Heart right ventricle (tissue), 16 donors: ENCODE data around the gene SKAP1. TPM values are rescaled to one million over a fixed set of nuclear protein-coding genes. Genes with fewer than 3 reads are reported as not detected.

Source experiments
- ATAC-seq, 8 donors: fragments of 200-7000 bp; cut with Tn5 transposase; one replicate each; pipeline ENCODE4 v1.9.1; 2020; ENCODE audit warnings: mild to moderate bottlenecking in 8 of 8, moderate library complexity in 8 of 8, moderate number of reproducible peaks in 1 of 8
- DNase-seq, 2 donors: peaks; one replicate each; pipeline ENCODE4 v3.0.0-alpha.2; 2020
- H3K27ac ChIP-seq, 10 donors: fragments of 200-600 bp; sonication (generic) in 2 of 10; one replicate each; pipeline versions ENCODE4 v1.5.0 to v1.8.0; 2020 to 2022; ENCODE audit warnings: mild to moderate bottlenecking in 3 of 10
- H3K27me3 ChIP-seq, 7 donors: fragments of 200-600 bp; one replicate each; pipeline ENCODE4 v1.8.0; 2021 to 2022; ENCODE audit warnings: mild to moderate bottlenecking in 2 of 7
- H3K36me3 ChIP-seq, 9 donors: fragments of 200-600 bp; sonication (generic) in 1 of 9; one replicate each; pipeline versions ENCODE4 v1.5.0 to v1.8.0; 2020 to 2022; ENCODE audit warnings: mild to moderate bottlenecking in 2 of 9
- H3K4me1 ChIP-seq, 9 donors: fragments of 200-600 bp; sonication (generic) in 1 of 9; one replicate each; pipeline versions ENCODE4 v1.5.0 to v1.8.0; 2020 to 2022; ENCODE audit warnings: mild to moderate bottlenecking in 4 of 9
- H3K4me3 ChIP-seq, 10 donors: fragments of 200-600 bp; sonication (generic) in 2 of 10; one replicate each; pipeline versions ENCODE4 v1.5.0 to v1.8.0; 2020 to 2022; ENCODE audit warnings: mild to moderate bottlenecking in 7 of 10, moderate library complexity in 2 of 10
- H3K9me3 ChIP-seq, 11 donors: fragments of 200-600 bp in 10 of 11; sonication (generic) in 2 of 11; one replicate each; pipeline versions ENCODE4 v1.5.0 to v1.8.0; 2013 to 2022; ENCODE audit warnings: mild to moderate bottlenecking in 2 of 11, control low read depth in 1 of 11, moderate library complexity in 1 of 11
- CTCF ChIP-seq, 9 donors: fragments of 200-600 bp; sonication (generic) in 2 of 9; IDR thresholded peaks; one replicate each; pipeline versions ENCODE4 v1.5.0 to v1.8.0; 2021 to 2022; ENCODE audit warnings: antibody characterized with exemption in 9 of 9, mild to moderate bottlenecking in 5 of 9, moderate library complexity in 1 of 9
- WGBS, 2 donors: extraction: QIAGEN DNeasy Blood & Tissue Kit; methylation state at CpG; one replicate each; pipeline ENCODE4 v1.1.7; 2013; ENCODE audit warnings: inconsistent platforms in 1 of 2; 5-methylcytosine and 5-hydroxymethylcytosine counted together
- intact Hi-C, 10 donors: fragments of 100-400 bp; cut with DNase I; formaldehyde crosslinking; loops; one replicate each; pipeline versions ENCODE4 v1.11.1 to v1.14.2; 2022
- polyA plus RNA-seq, 2 donors: library from polyadenylated mRNA; stranded (reverse); fragments of 200-250 nt; gene quantifications; one replicate each; pipeline ENCODE4 v1.2.3, GENCODE V29; 2013
- total RNA-seq, 10 donors: library from RNA; stranded (reverse); fragmentation: NEBNext Ultra II Directional in 3 of 10; extraction: Animal tissue kit (Norgen Biotek cat#: 25700) in 3 of 10; gene quantifications; one replicate each; pipeline versions ENCODE4 v1.2.1 to v1.2.4, GENCODE V29; 2021 to 2023
- donor health status: Arrhythmogenic right ventricular cardiomyopathy.
- donor health status: ischemic (EF 13 %, LVEDD 7.1; RV severe dilation, severe dysfunction).
- donor health status: healthy with polysubstance abuse.
- donor health status: DM: no; HTN: yes; CAD: no.
- donor health status: DM: no; HTN: no; CAD: no.
- donor health status: ischemic (EF 25% LVEDD 6.9; RV normal size, moderate dysfunction).
- donor health status: ischemic (EF 25% LVEDD 5.7; RV mildly dilated, moderate dysfunction).
- donor health status: healthy.
- donor health status: DM: yes; HTN: yes; CAD: no.
- donor health status: Ischemic cardiomyopathy.
- donor health status: ischemic (EF 35%, LVEDD 5.7; RV mildly dilated, moderate dysfunction).
- donor health status: nonischemic (EF 11% LVEDD 7.7; RV severe dilation, severe dysfunction).
- donor health status: DM: yes; HTN: yes; CAD: no.
- donor health status: PGD.
- donor health status: ischemic (EF 29% LVEDD 5.4; RV normal size, mild dysfunction).
- donor health status: nonischemic (EF 23%, LVEDD 6.1; RV moderate dilation, normal function).

SKAP1 gene
- total and polyA plus RNA-seq, 12 donors = 0.33 to 1.7 (median 0.75) TPM; not detected in 5

DNA sequence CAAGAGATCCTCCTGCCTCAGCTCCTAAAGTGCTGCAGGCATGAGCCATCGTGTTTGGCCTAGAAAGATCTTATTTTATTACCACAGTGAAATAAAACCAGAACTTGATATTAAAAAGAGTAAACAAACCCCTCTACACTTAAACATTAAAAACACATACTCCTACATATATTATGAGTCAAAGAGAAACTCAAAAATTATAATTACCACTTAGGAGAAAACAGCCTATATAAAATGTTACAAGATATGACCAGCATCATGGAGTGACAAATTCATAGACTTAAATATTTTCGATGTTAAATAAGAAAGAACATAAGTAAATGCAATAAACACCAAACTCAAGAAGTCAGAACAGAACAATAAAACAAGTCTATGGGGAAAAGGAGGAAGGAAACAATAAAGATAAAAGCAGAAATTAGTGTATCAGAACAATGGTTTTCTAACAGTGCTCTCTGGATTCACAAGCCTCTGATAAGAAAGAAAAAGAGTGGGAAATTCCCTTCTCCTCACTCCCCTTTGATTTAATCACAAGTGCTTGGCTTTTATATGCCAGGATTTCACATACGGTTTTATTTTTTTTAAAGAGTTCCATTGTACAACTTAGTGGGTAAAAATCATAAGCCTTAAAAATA is 23.0 kb downstream of the SKAP1 start:
- Histone ChIP-seq H3K27ac (no peak overlapping the region), H3K27me3 (peaks cover 0 to 98% (median 82%) of the 10 kb centered on the region in 7 donors), H3K36me3 (no peaks in the 10 kb centered on the region), H3K9me3 (no peaks in the 10 kb centered on the region), H3K4me3 (no peak overlapping the region), H3K4me1 (no peaks in the 10 kb centered on the region)
- intact Hi-C loops = no loop called here
- 42 to 57% methylated on average over 3 of the region's 3 CpGs for WGBS, 2 donors
- ATAC-seq = no peak
- TF ChIP-seq CTCF (IDR thresholded peaks at IDR 0.05) = no peak
- DNase-seq = no peak

DNA sequence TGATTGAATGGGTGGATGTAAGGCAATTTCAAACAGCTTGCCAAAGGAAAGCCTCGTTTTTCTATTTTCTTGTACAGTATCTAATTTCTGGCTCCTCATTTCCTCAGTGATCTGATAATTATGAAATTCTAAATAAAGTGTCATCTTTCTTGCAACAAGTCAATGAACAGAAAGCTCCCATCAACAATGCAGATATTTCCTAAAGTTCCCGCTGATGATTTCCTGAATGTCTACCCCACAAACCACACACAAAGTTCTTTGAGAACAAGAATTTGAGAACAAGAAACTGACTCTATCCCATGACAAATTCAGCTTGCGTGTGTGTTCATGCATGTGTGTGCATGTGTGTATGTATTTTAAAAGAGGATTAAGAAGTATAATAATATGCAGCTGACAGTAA is 35.2 kb downstream of the SKAP1 start:
- no peak overlapping the region for H3K4me3 ChIP-seq
- no peaks in the 10 kb centered on the region for H3K9me3 ChIP-seq
- ATAC-seq = no peak
- TF ChIP-seq CTCF (IDR thresholded peaks at IDR 0.05) = no peak
- intact Hi-C loops = no loop called here
- no peaks in the 10 kb centered on the region for H3K4me1 ChIP-seq
- H3K27me3 ChIP-seq = peaks cover 0 to 79% (median 71%) of the 10 kb centered on the region in 7 donors
- H3K27ac ChIP-seq = no peak overlapping the region
- no peaks in the 10 kb centered on the region for H3K36me3 ChIP-seq
- DNase-seq = no peak
- WGBS, 2 donors = 63 to 70% methylated on average over 3 of the region's 3 CpGs

GRCh38 chr17:48393283-48393682 is 36.7 kb downstream of the SKAP1 start:
- no peaks in the 10 kb centered on the region for H3K36me3 ChIP-seq
- DNase-seq (no peak), ATAC-seq (no peak)
- peaks cover 0 to 77% (median 66%) of the 10 kb centered on the region in 7 donors for H3K27me3 ChIP-seq
- intact Hi-C loops = no loop called here
- H3K4me1 ChIP-seq = no peaks in the 10 kb centered on the region
- no peaks in the 10 kb centered on the region for H3K9me3 ChIP-seq
- H3K27ac ChIP-seq = no peak overlapping the region
- TF ChIP-seq CTCF (IDR thresholded peaks at IDR 0.05) = no peak
- no peak overlapping the region for H3K4me3 ChIP-seq

GRCh38 chr17:48392857-48393256 is 37.2 kb downstream of the SKAP1 start:
- Histone ChIP-seq H3K36me3 (no peaks in the 10 kb centered on the region), H3K27me3 (peaks cover 0 to 77% (median 65%) of the 10 kb centered on the region in 7 donors), H3K9me3 (no peaks in the 10 kb centered on the region), H3K4me1 (no peaks in the 10 kb centered on the region), H3K4me3 (no peak overlapping the region), H3K27ac (no peak overlapping the region)
- intact Hi-C loops = no loop called here
- no peak for ATAC-seq
- 43 to 46% methylated on average over 4 of the region's 4 CpGs for WGBS, 2 donors
- TF ChIP-seq CTCF (IDR thresholded peaks at IDR 0.05) = no peak
- DNase-seq = no peak
